ENCODE measurements around the gene CCDC57. TPM values are rescaled to one million over a fixed set of nuclear protein-coding genes. Genes with fewer than 3 reads are reported as not detected.
"Not testable (repeated sequence)": the region's sequence is repeated elsewhere in the genome, so short reads cannot be mapped to it uniquely, and the experiment has no call there.

The CCDC57 gene
- total RNA-seq, 1 donor from 2014 or later, result 22.6 TPM

GRCh38 chr17:82223517-82223916 is 10.9 kb upstream of the CCDC57 start:
- DNase-seq, result no peak

DNA sequence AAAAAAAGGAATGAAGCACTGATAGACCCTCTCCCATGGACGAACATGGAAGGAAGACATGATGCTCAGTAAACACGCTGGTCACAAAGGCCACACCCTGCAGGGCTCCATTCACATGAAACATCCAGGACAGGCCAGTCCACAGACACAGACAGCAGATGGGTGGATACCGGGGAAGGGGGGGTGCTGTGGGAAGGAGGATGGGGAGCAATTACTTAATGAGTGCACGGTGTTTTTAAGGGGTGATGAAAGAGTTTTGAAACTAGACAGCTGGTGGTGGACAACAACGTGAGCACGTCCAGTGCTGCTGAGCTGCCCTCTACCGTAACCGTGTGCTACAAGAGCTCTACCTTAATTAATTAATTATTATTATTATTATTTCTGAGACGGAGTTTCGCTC is 10.2 kb upstream of the CCDC57 start:
- DNase-seq, result no peak

- DNase-seq, result no peak
Measured at GRCh38 chr17:82221341-82221902, 8.8 kb upstream of the CCDC57 start.

GRCh38 chr17:82219753-82220709 is 7.4 kb upstream of the CCDC57 start:
- no peak for DNase-seq

GRCh38 chr17:82219083-82219482 is 6.4 kb upstream of the CCDC57 start:
- no peak for DNase-seq

GRCh38 chr17:82218349-82219075 is 5.9 kb upstream of the CCDC57 start:
- no peak for DNase-seq

GRCh38 chr17:82217530-82218204 is 5.0 kb upstream of the CCDC57 start:
- no peak for DNase-seq

DNA sequence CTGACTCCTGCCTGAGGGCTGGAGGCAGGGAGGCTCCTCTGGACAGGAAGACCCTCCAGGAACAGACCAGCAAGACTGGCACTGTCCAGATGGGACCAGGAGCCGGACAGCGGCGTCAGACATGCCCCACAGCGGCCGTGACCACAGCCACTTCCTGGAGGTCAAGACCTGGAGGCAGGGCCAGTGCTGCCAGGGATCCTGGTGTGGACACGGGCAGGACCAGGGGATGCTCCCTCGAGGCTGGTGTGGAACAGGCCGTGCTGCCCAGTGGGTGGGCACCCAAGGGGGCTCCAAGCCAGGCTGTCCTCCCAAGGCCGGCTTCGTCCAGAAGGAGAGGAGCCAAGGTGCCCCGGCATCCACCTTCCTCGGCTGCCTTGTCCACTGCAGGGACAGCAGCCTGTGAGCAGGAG is 4.5 kb upstream of the CCDC57 start:
- no peak for DNase-seq

DNA sequence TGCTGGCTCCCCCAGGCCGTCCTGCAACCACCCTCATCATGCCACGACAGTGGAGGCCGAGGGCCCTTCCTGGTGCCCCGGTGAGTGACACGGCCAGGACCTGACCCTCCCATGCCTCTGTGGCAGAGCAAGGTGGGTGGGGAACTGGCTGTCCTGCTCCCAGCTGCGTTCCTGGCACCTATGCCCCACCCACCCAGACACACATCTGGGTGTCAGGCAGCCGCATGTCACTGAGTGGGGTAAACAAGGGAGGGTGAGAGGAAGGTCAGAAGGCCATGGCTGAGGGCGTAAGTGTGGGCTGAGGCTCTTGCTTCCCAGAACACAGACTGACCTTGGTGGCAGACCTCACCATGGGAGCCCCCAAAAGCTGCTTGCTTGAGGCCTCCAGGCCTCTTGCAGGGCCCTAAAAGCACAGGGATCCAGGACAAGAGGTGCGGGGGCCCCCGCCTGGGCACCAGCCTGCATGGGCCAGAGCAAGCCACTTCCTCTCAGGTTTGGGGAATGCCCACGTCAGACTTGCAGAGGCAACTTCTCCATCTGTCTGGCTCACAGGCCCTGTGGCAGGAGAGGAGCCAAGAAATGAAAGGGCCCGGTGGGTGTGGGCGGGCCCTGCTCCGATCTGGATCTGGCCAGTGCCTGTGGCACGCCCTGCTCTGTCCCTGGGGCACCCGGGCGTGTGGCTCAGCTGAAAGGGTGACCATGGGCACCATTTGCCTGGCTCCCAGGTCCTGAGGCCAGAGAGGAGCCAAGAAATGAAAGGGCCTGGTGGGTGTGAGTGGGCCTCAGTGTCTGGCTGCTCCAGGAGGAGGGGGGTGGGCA is 3.9 kb upstream of the CCDC57 start:
- no peak for DNase-seq

GRCh38 chr17:82215972-82216300 is 3.3 kb upstream of the CCDC57 start:
- no peak for DNase-seq

DNA sequence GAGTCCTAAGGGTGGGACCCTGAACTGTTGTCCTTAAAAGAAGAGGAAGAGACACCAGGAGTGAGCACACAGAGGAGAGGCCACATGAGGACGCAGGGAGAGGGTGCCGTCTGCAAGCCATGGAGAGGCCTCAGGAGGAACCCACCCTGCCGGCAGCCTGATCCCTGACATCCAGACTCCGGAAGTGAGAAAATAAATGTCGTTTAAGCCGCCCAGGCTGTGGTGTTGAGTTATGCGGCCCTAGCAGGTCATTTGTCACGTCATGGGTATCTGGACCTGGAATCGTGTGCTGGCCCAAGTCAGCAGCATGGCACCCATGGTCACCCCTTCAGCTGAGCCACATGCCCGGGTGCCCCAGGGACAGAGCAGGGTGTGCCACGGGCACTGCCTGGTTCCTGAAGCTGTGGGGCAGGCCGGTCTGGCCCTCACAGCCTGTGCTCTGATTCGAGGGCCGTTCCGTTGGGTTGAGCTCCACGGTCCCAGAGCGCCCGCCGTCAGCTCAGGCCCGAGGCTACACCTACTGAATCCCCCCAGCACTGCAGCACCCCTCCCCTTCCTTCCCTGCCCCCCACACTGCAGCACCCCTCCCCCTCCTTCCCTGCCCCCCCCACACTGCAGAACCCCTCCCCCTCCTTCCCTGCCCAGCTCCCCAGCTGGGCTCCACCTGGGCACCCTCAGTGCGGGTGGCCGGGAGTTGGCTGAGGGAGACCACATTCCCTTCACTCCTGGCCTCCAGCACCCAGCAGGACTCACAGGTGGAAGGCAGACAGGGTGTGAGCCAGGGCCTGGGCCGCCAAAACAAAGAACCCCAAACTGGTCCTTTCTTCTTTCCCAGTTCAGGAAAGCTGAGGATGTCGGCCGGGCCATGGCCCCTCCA is 2.7 kb upstream of the CCDC57 start:
- DNase-seq, result no peak

DNA sequence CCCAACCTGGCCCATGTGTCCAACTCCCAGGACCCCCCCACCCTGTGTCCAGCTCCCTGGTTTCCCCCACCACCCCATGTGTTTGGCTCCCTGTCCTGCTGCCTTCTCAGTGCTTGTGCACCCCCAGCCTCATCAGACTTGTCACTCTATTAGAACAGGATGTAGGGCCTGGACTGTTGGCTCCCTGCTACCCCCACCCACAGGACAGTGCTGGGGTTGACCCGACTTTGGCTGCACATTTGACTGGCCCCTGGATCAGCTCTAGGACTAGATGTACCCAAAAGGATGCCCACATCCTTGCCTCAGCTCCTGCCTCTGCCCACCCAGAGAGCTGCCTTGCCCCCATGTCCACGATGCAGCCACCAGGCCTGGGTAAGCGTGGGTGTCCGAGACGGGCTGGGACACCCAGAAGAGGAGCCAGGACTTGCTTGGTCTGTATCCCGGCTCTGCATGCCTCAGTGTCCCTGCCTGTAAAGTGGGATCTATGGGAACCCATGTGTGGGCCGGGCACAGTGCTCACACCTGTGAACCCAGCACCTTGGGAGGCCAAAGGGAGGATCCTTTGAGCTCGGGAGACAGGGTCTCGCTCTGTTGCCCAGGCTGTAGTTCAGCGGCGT is 1.5 kb upstream of the CCDC57 start:
- no peak for DNase-seq

DNA sequence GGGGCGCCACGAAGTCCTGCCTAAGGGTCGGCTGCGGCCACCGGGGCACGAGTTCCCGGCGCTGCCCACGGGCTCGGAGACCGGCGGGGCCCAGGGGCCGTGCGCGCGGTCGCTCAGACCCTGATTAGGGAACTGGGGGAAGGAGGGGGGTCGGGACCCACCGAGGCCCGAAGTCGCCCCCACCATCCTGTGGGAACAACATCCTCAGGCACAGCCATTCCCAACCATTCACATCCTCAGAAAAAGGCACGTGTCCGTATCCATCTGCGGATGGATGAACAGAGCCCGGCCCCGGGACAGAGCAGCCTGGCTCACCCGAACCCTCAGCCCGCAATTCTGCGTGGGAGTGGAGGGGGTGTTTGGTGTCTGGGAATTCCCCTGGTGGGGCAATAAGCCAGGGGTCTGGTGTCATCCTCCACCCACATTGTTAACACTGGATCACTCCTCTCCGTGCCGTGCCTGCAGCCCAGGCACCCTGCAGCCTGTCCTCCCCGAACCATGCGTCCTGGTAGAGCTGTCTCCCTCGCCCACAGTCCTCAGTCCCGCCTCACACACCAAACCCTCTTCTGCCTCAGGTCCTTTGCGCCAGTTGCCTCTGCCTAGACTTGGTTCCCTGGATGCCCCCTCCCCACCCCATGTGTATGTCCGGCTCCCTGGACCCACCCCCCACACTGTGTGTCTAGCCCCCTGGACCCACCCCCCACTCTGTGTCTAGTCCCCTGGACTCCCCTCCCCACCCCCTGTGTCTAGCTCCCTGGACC is 789 bp upstream of the CCDC57 start:
- DNase-seq, result no peak

- DNase-seq, result not testable (repeated sequence)
Measured at GRCh38 chr17:82210655-82211054, 2.0 kb downstream of the CCDC57 start.

- DNase-seq, result peak; percentile 70
Measured at GRCh38 chr17:82205720-82206508, 6.7 kb downstream of the CCDC57 start.

- DNase-seq, result no peak
Measured at GRCh38 chr17:82204831-82205719, 7.6 kb downstream of the CCDC57 start.

GRCh38 chr17:82203920-82204319 is 8.7 kb downstream of the CCDC57 start:
- no peak for DNase-seq

- DNase-seq, result no peak
Measured at GRCh38 chr17:82202981-82203380, 9.7 kb downstream of the CCDC57 start.

Data from skin of body (tissue), 2 donors.